ENCODE results near the gene SIPA1L3. TPM values are rescaled to one million over a fixed set of nuclear protein-coding genes. Genes with fewer than 3 reads are reported as not detected.
A peak's percentile ranks its signal among the peaks of the same experiment; 100 is the strongest.

The SIPA1L3 gene
- total and polyA plus RNA-seq, 9 of the 15 experiments (the other 6 are each of a cell fraction or from before 2014, with no cell fraction given): 0.01 to 6.1 (median 2.5) TPM

DNA sequence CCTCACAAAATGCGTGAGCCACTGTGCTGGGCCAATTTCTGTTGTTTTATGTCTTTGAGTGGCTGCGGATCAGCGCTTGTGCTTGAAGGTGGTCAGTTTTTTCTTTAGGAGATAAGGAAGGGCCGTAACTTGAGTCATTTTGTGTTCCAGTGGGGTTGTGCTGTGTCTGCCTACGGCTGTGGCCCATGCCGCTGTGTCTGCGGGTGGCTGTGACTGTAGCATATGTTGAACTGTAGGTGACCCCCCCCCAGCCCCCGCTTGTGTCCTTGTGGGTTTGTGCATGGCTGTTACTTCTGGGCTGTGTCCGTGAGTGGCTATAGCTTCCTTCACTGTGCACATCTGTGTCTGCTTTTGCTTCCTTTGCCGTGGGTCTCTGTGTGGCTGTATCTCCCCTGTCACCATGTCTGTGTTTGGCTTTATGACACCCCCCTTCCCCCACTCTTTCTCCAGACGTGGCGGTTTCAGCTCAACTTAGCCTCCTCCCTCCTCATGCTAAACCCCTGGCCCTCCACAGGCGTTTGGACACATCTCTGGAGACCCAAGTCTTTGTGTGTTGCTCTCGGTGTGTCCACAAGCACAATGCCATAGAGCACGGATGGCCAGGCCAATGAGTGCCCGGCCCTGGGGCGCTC is 348.5 kb downstream of the SIPA1L3 start (continued):
- TF ChIP-seq, protein P1, sequence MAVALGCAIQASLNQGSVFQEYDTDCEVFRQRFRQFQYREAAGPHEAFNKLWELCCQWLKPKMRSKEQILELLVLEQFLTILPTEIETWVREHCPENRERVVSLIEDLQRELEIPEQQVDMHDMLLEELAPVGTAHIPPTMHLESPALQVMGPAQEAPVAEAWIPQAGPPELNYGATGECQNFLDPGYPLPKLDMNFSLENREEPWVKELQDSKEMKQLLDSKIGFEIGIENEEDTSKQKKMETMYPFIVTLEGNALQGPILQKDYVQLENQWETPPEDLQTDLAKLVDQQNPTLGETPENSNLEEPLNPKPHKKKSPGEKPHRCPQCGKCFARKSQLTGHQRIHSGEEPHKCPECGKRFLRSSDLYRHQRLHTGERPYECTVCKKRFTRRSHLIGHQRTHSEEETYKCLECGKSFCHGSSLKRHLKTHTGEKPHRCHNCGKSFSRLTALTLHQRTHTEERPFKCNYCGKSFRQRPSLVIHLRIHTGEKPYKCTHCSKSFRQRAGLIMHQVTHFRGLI (CRISPR knock-in tag; IDR thresholded peaks at IDR 0.05): no peak
- TF ChIP-seq PATZ1 (CRISPR knock-in tag; IDR thresholded peaks at IDR 0.05; ENCODE audit: borderline replicate concordance) (no peak), PTRF (tag; IDR thresholded peaks at IDR 0.05) (no peak), SAFB (IDR thresholded peaks at IDR 0.05; ENCODE audit: borderline replicate concordance, low read depth, low read length) (no peak), RUNX1 (IDR thresholded peaks at IDR 0.05; ENCODE audit: low read depth) (no peak), SP1 (CRISPR knock-in tag; IDR thresholded peaks at IDR 0.05) (peak; percentile 36; the same call in 1 of the 2 replicates), ZNF699 (CRISPR knock-in tag; IDR thresholded peaks at IDR 0.05; ENCODE audit: insufficient replicate concordance) (no peak), NRF1 (conservative IDR thresholded peaks at IDR 0.05 in 1 of 2, IDR thresholded peaks at IDR 0.05 in 1 of 2) (peak in 1 of 2 experiments; percentile 28; a peak in 2 of 4 replicates), POU5F1 (IDR thresholded peaks at IDR 0.05; ENCODE audit: borderline replicate concordance, low read depth, low read length, partially characterized antibody) (no peak), RHOXF2B (CRISPR knock-in tag; conservative IDR thresholded peaks at IDR 0.05) (no peak), HMG20A (CRISPR knock-in tag; conservative IDR thresholded peaks at IDR 0.05) (no peak), PHB2 (IDR thresholded peaks at IDR 0.05; ENCODE audit: low read depth) (no peak), KDM1A (IDR thresholded peaks at IDR 0.05) (0 out of 4 replicates have a peak, but pooled peaks have one; percentile 58 to 63), CTCFL (IDR thresholded peaks at IDR 0.05; ENCODE audit: borderline replicate concordance, insufficient read depth, low read depth, low read length, poor library complexity, severe bottlenecking) (no peak), FOXJ3 (CRISPR knock-in tag; IDR thresholded peaks at IDR 0.05) (no peak), ZNF12 (CRISPR knock-in tag; IDR thresholded peaks at IDR 0.05) (no peak), MXI1 (IDR thresholded peaks at IDR 0.05; ENCODE audit: low read depth, low read length) (no peak)
- TF ChIP-seq, protein P2, sequence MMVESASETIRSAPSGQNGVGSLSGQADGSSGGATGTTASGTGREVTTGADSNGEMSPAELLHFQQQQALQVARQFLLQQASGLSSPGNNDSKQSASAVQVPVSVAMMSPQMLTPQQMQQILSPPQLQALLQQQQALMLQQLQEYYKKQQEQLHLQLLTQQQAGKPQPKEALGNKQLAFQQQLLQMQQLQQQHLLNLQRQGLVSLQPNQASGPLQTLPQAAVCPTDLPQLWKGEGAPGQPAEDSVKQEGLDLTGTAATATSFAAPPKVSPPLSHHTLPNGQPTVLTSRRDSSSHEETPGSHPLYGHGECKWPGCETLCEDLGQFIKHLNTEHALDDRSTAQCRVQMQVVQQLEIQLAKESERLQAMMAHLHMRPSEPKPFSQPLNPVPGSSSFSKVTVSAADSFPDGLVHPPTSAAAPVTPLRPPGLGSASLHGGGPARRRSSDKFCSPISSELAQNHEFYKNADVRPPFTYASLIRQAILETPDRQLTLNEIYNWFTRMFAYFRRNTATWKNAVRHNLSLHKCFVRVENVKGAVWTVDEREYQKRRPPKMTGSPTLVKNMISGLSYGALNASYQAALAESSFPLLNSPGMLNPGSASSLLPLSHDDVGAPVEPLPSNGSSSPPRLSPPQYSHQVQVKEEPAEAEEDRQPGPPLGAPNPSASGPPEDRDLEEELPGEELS (CRISPR knock-in tag; IDR thresholded peaks at IDR 0.05; ENCODE audit: borderline replicate concordance): no peak

All from K562 (cell line).